GM19328 (cell line): Measurements from ENCODE around the gene SLC2A11.
A peak's percentile ranks its signal among the peaks of the same experiment; 100 is the strongest.
"Not testable (repeated sequence)": the region's sequence is repeated elsewhere in the genome, so short reads cannot be mapped to it uniquely, and the experiment has no call there.

ENCODE experiments used
- ATAC-seq: cut with Tn5 transposase; IDR thresholded peaks from one replicate; pipeline ENCODE4 v1.9.1; 2021; ENCODE audit warnings: mild to moderate bottlenecking, moderate library complexity; ENCODE audit not compliant: unreplicated experiment

The SLC2A11 gene

GRCh38 chr22:23846081-23846469, 11.6 kb upstream of the SLC2A11 start:
- no peak for ATAC-seq

GRCh38 chr22:23847310-23847920, 10.3 kb upstream of the SLC2A11 start:
- ATAC-seq = no peak

GRCh38 chr22:23847991-23848864, 9.4 kb upstream of the SLC2A11 start:
- ATAC-seq = no peak

GRCh38 chr22:23849009-23850006, 8.4 kb upstream of the SLC2A11 start:
- no peak for ATAC-seq

GRCh38 chr22:23850136-23850611, 7.5 kb upstream of the SLC2A11 start:
- no peak for ATAC-seq

- peak; percentile 31 for ATAC-seq
Observed at GRCh38 chr22:23856721-23857605, 712 bp upstream of the SLC2A11 start.

GRCh38 chr22:23858484-23858815, 775 bp downstream of the SLC2A11 start:
- no peak for ATAC-seq

- ATAC-seq = no peak
Observed at GRCh38 chr22:23859201-23859600, 1.5 kb downstream of the SLC2A11 start.

- not testable (repeated sequence) for ATAC-seq
Observed at GRCh38 chr22:23860187-23860586, 2.5 kb downstream of the SLC2A11 start.

- no peak for ATAC-seq
Observed at GRCh38 chr22:23862103-23862502, 4.4 kb downstream of the SLC2A11 start.

GRCh38 chr22:23864499-23865154, 7.0 kb downstream of the SLC2A11 start:
- ATAC-seq = not testable (repeated sequence)

GRCh38 chr22:23868580-23868979, 10.9 kb downstream of the SLC2A11 start:
- ATAC-seq = no peak

GRCh38 chr22:23874871-23875270, 17.2 kb downstream of the SLC2A11 start:
- ATAC-seq = no peak

GRCh38 chr22:23875801-23876200, 18.1 kb downstream of the SLC2A11 start:
- no peak for ATAC-seq

- ATAC-seq = no peak
Observed at GRCh38 chr22:23877566-23877965, 19.9 kb downstream of the SLC2A11 start.

GRCh38 chr22:23878219-23878618, 20.5 kb downstream of the SLC2A11 start:
- no peak for ATAC-seq

- ATAC-seq = no peak
Observed at GRCh38 chr22:23882370-23882769, 24.7 kb downstream of the SLC2A11 start.

GRCh38 chr22:23883658-23884057, 26.0 kb downstream of the SLC2A11 start:
- ATAC-seq = no peak

- ATAC-seq = no peak
Observed at GRCh38 chr22:23884140-23884539, 26.5 kb downstream of the SLC2A11 start.
